ENCODE measurements around the gene GTPBP6. TPM values are rescaled to one million over a fixed set of nuclear protein-coding genes. Genes with fewer than 3 reads are reported as not detected.

GTPBP6 gene
- total RNA-seq, 1 donor from 2014 or later: 49.9 TPM

GRCh38 chrX:319579-320125, 1.1 kb upstream of the GTPBP6 start:
- H3K4me3 Mint-ChIP-seq (ENCODE audit: unreplicated experiment): peak overlapping the region; percentile 83
- TF ChIP-seq CTCF (IDR thresholded peaks at IDR 0.05): no peak
- H3K27ac Mint-ChIP-seq (ENCODE audit: unreplicated experiment): peak overlapping the region; percentile 75
- H3K36me3 Mint-ChIP-seq (ENCODE audit: unreplicated experiment): no peaks in the 10 kb centered on the region
- no peaks in the 10 kb centered on the region for H3K9me3 Mint-ChIP-seq (ENCODE audit: unreplicated experiment)
- DNase-seq (ENCODE audit: extremely low spot score, unreplicated experiment): no peak
- H3K27me3 Mint-ChIP-seq (ENCODE audit: unreplicated experiment): no peaks in the 10 kb centered on the region
- H3K4me1 Mint-ChIP-seq (ENCODE audit: unreplicated experiment): peaks cover 19% of the 10 kb centered on the region

- Mint-ChIP-seq H3K4me3 (ENCODE audit: unreplicated experiment) (peak overlapping the region; percentile 89), H3K9me3 (ENCODE audit: unreplicated experiment) (no peaks in the 10 kb centered on the region), H3K27me3 (ENCODE audit: unreplicated experiment) (no peaks in the 10 kb centered on the region), H3K27ac (ENCODE audit: unreplicated experiment) (peak overlapping the region; percentile 97), H3K36me3 (ENCODE audit: unreplicated experiment) (peaks cover 6% of the 10 kb centered on the region), H3K4me1 (ENCODE audit: unreplicated experiment) (peaks cover 17% of the 10 kb centered on the region)
- no peak for TF ChIP-seq CTCF (IDR thresholded peaks at IDR 0.05)
- peak; percentile 98 for DNase-seq (ENCODE audit: extremely low spot score, unreplicated experiment)
These were observed 393 bp downstream of the GTPBP6 start for GRCh38 chrX:318068-318738.

- Mint-ChIP-seq H3K4me3 (ENCODE audit: unreplicated experiment) (peak overlapping the region; percentile 89), H3K27me3 (ENCODE audit: unreplicated experiment) (no peaks in the 10 kb centered on the region), H3K9me3 (ENCODE audit: unreplicated experiment) (no peaks in the 10 kb centered on the region), H3K4me1 (ENCODE audit: unreplicated experiment) (peaks cover 12% of the 10 kb centered on the region), H3K27ac (ENCODE audit: unreplicated experiment) (peak overlapping the region; percentile 97), H3K36me3 (ENCODE audit: unreplicated experiment) (peaks cover 7% of the 10 kb centered on the region)
- DNase-seq (ENCODE audit: extremely low spot score, unreplicated experiment): no peak
- TF ChIP-seq CTCF (IDR thresholded peaks at IDR 0.05): no peak
These were observed 1.1 kb downstream of the GTPBP6 start for GRCh38 chrX:317424-318067.

- peaks cover 12% of the 10 kb centered on the region for H3K4me1 Mint-ChIP-seq (ENCODE audit: unreplicated experiment)
- H3K4me3 Mint-ChIP-seq (ENCODE audit: unreplicated experiment): peak overlapping the region; percentile 51
- no peak for TF ChIP-seq CTCF (IDR thresholded peaks at IDR 0.05)
- peaks cover 10% of the 10 kb centered on the region for H3K36me3 Mint-ChIP-seq (ENCODE audit: unreplicated experiment)
- H3K27me3 Mint-ChIP-seq (ENCODE audit: unreplicated experiment): no peaks in the 10 kb centered on the region
- H3K27ac Mint-ChIP-seq (ENCODE audit: unreplicated experiment): peak overlapping the region; percentile 27
- H3K9me3 Mint-ChIP-seq (ENCODE audit: unreplicated experiment): no peaks in the 10 kb centered on the region
- DNase-seq (ENCODE audit: extremely low spot score, unreplicated experiment): no peak
These were observed 2.0 kb downstream of the GTPBP6 start for GRCh38 chrX:316351-317325.

Data from osteocyte (in vitro differentiated cells).